HG03066 (cell line): ENCODE measurements around the gene SGSH.
"Not testable (repeated sequence)": the region's sequence is repeated elsewhere in the genome, so short reads cannot be mapped to it uniquely, and the experiment has no call there.

Experiments
- ATAC-seq: cut with Tn5 transposase; IDR thresholded peaks from one replicate; pipeline ENCODE4 v1.9.1; 2021; ENCODE audit warnings: low read depth; ENCODE audit not compliant: unreplicated experiment

SGSH gene

GRCh38 chr17:80254396-80255251, 34.5 kb upstream of the SGSH start:
- peak; percentile 58 for ATAC-seq

DNA sequence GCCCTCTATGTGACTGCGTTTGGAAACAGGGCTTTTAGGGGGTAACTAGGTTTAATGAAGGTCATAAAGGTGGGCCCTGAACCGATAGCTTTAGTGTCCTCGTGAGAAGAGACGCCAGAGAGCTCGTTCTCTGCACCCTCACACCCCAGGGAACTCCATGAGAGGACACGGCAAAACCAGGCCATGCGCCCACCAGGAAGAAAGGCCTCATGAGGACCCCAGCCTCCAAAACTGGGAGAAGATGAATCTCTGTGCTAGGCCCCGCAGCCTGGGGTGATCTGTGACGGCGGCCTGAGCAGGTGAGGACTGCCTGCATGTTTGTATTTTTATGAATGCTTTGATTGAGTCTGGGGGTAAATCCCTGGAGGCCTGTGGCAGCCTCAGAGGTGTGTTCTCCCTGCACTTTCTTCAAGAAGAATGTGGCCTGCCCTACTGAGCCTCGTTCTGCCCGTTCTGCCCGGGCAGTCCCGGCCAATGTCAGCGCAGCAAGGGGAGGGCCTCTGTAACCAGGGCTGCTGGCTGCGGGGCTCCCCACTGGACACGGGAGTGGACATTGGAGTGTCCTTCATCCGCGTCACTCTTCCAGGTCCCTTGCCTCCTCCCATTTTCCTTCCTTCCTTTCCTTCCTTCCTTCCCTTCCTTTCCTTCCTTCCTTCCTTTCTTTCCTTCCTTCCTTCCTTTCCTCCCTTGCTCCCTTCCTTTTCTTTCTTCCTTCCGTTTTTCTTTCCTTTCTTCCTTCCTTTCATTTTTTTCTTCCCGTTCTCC, 33.7 kb upstream of the SGSH start:
- ATAC-seq, result no peak

- ATAC-seq, result no peak
Measured at GRCh38 chr17:80252871-80253270, 32.7 kb upstream of the SGSH start.

DNA sequence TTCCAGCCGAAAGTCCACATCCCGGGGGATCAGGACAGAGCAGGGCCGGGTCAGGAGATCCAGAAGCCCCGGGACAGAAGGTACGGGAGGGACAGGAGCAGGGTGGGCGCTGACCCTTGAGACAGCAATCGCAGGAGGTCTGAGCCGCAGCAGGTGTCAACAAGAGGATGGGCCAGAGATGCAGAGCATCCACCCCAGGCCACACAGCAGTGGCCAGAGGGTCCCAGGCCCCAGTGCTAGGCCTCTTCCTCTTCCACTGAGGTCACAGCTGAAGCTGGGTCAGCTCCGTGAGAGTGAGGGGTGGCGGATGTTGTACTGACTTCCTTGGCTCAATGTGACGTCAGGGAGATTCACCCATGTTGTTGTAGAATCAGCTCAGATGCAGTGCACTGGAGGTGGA, 31.8 kb upstream of the SGSH start:
- ATAC-seq, result no peak

DNA sequence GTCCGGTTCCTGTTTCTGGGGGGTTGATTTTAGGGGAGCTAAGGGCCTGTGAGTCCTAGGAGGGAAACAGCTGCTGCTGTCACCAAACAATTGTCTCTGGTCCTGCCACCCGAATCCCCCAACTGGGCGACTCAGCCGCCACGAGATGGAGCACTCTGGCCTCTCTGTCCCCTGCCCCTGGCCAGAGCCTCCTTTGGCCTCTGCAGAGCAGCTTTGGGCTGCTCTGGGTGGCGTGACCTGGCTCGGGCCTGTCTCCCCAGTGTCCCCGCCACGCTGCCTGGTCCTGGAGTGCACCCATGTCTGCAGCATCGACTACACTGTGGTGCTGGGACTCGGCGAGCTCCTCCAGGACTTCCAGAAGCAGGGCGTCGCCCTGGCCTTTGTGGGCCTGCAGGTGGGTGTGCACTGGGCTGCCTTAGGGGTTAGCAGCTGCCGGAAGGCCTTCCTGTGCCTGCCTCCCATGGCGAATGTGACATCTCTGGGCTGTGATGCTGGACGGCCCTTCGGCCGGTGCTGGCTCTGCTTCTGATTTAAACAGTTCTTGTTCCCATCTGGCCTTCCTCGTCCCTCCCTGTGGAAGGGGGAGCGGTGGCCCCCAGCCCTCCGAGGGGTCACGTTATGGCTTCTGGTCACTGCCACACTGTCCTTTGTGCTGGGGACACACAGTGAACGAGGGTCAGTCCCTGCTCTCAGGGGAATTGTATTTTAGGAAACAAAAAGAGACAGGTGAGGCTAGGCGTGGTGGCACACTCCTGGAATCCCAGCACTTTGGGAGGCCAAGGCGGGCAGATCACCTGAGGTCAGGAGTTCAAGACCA, 29.0 kb upstream of the SGSH start:
- ATAC-seq, result no peak

DNA sequence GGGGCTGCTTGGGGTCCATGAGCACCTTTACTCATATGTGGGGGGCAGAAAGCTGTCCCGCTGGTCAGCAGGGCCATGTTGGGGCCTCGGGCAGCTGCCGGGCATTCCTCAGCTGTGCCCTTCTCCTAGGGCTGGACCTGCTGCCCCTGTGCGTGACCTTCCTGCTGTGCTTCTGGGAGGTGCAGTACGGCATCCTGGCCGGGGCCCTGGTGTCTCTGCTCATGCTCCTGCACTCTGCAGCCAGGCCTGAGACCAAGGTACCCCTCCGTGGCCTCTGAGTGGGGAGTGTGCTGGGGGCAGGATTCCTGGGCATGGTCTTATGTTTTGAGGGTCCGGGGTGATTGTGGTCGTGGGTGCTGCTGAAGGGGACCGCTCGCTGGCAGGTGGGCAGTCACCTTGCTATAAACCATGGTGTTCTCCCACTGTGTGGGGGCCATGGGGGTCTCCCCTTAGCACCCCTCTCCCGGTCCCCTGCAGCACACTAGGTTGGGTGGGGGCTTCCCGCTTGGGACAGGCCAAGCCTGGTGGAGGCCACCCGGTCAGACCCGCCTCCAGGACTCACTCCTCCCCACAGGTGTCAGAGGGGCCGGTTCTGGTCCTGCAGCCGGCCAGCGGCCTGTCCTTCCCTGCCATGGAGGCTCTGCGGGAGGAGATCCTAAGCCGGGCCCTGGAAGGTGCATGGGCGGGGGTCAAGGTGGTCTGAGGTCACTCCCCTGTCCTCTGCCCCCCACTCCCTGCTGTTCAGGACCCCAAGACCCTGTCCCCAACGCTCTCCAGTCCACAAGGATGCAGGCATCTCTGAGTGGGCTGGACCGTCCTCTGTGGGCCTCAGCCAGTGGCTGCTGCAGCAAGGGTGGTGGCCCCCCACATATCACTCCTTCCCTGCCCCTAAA, 28.1 kb upstream of the SGSH start:
- ATAC-seq, result no peak

DNA sequence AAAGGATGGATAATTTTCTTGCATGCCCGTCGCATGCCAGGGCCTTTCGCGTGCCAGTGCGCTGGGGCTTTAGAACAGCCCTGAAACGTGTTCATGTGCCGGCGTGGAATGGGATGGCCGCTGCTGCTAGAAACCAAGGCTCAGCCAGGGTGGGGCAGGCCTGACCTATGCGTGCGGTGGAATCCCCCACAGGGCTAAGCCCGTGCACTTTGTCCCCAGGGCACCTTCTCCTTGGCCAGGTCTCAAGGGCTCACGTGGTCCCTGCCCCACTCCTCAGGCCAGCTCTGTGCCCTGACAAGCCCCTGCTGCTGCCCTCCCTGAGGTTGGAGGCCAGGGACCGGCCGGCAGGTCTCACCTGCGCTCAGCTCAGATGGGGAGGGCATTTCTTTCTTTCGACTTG, 27.4 kb upstream of the SGSH start:
- ATAC-seq, result no peak

DNA sequence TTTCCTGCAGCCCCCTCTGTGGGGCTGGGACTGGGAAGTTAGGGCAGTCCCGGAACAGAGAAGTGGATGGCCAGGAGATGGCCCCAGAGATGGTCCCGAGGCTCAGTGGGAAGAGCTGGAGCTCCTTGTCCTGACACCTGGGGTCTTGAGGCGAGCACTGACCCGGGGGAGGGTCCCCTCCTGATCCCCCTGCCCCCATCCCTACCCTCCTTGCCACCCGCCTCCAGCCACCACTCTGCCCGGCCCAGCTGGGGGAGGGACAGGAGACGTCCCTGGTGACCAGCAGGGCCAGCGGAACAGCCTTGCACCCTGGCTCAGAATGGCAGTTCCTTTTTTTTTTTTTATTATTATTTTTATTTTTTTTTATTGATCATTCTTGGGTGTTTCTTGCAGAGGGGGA, 26.6 kb upstream of the SGSH start:
- no peak for ATAC-seq

GRCh38 chr17:80246266-80246681, 26.1 kb upstream of the SGSH start:
- ATAC-seq, result no peak

DNA sequence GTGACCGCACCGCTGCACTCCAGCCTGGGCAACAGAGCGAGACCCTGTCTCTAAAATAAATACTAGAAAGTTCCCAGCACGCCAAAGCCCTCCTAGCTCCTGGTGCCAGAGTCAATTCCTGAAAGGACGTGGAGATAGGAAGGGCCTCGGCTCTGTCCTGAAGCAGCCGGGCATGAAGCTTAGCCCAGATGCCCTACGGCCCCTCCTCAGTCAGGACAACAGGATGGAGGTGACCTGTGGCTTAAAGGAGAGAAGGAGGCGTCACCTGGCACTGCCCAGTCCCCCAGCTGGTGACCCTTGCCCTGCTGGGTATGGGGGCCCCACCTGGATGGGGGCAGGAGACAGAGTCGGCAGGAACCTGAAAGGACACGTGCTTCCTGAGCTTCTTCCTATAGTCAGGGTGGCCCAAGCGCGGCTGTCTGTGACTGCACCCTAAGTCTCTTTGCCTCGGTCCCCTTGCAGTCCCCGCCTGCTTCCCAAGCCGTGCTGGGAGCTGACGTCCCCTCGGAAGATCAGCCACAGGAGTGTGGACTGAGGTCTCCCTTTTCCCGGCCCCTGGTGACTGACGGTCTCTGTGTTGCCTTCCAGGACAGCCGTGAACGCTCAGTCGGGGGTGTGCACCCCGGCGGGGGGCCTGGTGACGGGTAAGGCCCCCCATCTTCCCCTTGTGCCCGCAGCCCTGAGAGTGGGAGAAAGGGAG, 25.6 kb upstream of the SGSH start:
- no peak for ATAC-seq

DNA sequence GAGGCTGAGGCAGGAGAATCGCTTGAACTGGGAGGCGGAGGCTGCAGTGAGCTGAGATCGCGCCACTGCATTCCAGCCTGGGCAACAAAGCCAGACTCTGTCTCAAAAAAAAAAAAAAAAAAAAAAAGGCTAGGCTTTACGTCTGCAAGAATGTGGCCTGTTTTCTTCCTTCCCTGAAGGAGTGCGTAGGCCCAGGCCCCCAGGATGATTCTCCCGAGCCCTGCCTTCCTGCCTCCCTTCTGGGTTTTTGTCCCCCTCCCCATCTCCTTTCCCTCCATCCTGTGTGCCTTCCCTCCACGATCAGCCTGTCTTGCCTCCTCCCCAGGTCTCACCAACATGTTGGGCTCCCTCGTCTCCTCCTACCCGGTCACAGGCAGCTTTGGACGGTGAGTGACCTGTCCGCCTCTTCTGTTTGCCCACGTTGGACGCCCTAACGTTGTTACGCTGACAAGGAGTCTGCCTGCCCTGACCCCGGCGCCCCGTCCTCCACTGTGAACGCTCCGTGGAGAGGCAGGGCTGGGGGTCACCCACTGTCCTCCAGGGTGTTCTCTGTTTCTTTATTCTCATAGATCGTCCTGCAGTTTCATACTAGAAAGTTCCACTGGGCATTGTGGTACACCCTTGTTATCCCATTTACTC, 24.9 kb upstream of the SGSH start:
- no peak for ATAC-seq

- not testable (repeated sequence) for ATAC-seq
Measured at GRCh38 chr17:80244448-80244847, 24.3 kb upstream of the SGSH start.

DNA sequence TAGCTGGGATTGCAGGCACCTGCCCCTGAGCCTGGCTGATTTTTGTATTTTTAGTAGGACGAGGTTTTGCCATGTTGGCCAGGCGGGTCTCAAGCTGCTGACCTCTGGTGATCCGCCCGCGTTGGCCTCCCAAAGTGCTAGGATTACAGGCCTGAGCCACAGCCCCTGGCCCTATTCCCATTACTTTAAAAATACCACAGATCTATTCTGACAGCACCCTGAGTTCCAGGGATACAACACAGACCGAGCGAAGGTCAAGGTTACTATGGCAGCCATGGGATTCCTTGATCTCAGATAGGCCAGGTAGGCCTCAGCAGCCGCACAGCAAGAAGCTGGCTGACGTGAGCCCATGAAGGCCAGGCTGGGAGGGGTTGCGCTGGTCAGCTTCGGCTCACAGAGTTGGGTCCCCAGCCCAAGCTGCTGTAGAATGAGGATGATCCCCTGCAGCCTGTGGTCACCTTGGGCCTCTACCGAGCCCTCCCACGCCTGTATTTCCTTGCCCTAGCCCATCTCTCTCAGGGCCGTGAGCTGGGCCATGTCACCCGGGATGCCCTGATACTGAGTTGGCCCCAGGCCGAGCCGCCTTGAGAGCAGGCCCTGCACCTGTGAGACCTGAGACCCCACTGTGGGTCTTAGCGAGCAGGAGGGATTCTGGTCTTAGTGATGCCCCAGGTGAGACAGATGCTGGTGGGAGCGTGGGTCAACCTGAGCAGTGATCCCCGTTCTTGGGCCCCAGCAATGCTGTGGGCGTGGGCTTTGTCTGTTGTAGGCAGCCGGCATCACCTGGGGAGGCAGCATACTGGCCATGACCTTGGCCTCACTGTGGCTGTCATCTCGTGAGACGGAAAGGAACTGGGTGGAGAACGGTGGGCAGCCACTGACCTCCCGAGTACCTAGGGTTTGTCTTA, 23.6 kb upstream of the SGSH start:
- ATAC-seq, result no peak

DNA sequence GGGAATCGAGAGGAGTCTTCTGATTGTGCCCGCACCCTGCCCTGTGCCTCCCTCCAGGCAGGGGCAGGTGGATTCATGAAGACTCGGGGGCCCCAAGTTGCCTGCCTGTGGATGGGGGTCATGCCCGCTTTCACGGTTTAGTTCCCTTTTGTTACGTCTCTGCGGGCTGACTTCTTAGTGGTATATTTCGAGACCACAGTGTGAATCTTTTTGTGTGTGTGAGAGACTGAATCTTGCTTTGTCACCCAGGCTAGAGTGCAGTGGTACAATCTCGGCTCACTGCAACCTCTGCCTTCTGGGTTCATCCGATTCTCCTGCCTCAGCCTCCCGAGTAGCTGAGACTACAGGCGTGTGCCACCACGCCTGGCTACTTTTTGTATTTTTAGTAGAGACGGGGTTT, 22.4 kb upstream of the SGSH start:
- ATAC-seq, result no peak

- ATAC-seq, result no peak
Measured at GRCh38 chr17:80237386-80237785, 17.3 kb upstream of the SGSH start.

GRCh38 chr17:80236911-80237310, 16.8 kb upstream of the SGSH start:
- no peak for ATAC-seq

GRCh38 chr17:80233202-80233601, 13.1 kb upstream of the SGSH start:
- no peak for ATAC-seq

DNA sequence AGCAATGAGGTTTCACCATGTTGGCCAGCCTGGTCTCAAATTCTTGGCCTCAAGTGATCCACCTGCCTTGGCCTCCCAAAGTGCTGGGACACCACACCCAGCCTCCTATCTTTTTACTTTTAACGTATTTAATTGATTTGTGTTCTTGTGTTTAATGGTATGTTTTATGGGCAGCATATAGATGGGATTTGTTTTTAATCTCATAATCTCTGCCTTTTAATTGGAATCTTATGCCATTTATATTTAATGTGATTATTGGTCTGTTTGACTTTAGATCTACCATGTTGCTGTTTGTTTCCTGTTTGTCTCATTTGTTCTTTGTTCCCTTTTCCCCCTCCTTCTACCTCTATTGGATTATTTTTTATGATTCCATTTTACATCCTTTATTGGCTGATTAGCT, 12.3 kb upstream of the SGSH start:
- no peak for ATAC-seq
